ENCODE results near the gene DNAJC11.

Gene DNAJC11

GRCh38 chr1:6632588-6633514 is 68.8 kb downstream of the DNAJC11 start:
- no peak overlapping the region for H3K4me3 ChIP-seq (replicated peaks; ENCODE audit: low read depth, low read length)
- no peak for TF ChIP-seq CTCF (IDR thresholded peaks at IDR 0.05; ENCODE audit: low read depth, low read length, missing control alignments)
- no peak for DNase-seq (ENCODE audit: extremely low read depth, low read depth)

DNA sequence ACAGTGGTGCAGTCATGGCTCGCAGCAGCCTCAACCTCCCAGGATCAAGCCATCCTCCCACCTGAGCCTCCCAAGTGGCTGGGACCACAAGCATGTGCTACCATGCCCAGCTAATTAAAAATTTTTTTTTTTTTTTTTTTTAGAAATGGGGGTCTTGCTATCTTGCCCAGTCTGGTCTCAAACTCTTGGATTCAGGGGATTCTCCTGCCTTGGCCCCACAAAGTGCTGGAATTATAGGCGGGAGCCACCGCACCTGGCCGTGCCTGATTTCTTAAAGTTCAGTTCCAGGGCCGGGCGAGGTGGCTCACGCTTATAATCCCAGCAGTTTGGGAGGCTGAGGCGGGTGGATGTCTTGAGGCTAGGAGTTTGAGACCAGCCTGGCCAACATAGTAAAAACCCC is 70.6 kb downstream of the DNAJC11 start:
- no peak for DNase-seq (ENCODE audit: extremely low read depth, low read depth)
- no peak for TF ChIP-seq CTCF (IDR thresholded peaks at IDR 0.05; ENCODE audit: low read depth, low read length, missing control alignments)
- H3K4me3 ChIP-seq (replicated peaks; ENCODE audit: low read depth, low read length) = no peak overlapping the region

DNA sequence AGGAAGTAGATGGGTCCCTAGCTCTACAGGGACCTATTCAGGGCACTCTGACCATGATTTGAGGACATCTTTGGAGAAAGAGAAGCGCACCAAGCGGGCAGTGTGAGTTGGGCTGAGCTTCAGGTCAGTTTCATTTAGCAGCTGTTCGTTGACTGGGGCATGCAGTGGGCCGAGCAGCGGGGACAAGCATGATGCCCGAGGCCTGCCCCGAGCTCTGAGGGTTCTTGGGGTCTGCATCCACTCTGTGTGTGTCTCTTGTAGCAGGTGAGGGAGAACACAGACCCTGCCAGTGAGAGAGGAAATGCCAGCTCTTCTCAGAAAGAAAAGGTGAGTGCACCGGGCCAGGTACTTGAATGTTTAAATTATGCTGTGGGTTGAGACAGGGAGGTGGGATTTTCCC is 71.6 kb downstream of the DNAJC11 start:
- no peak for TF ChIP-seq CTCF (IDR thresholded peaks at IDR 0.05; ENCODE audit: low read depth, low read length, missing control alignments)
- no peak overlapping the region for H3K4me3 ChIP-seq (replicated peaks; ENCODE audit: low read depth, low read length)
- no peak for DNase-seq (ENCODE audit: extremely low read depth, low read depth)

- H3K4me3 ChIP-seq (replicated peaks; ENCODE audit: low read depth, low read length) = no peak overlapping the region
- TF ChIP-seq CTCF (IDR thresholded peaks at IDR 0.05; ENCODE audit: low read depth, low read length, missing control alignments) = no peak
- DNase-seq (ENCODE audit: extremely low read depth, low read depth) = no peak
Measured at GRCh38 chr1:6628971-6629479, 72.6 kb downstream of the DNAJC11 start.

GRCh38 chr1:6627841-6628545 is 73.6 kb downstream of the DNAJC11 start:
- H3K4me3 ChIP-seq (replicated peaks; ENCODE audit: low read depth, low read length) = no peak overlapping the region
- DNase-seq (ENCODE audit: extremely low read depth, low read depth) = no peak
- no peak for TF ChIP-seq CTCF (IDR thresholded peaks at IDR 0.05; ENCODE audit: low read depth, low read length, missing control alignments)

- DNase-seq (ENCODE audit: extremely low read depth, low read depth) = no peak
- H3K4me3 ChIP-seq (replicated peaks; ENCODE audit: low read depth, low read length) = no peak overlapping the region
- no peak for TF ChIP-seq CTCF (IDR thresholded peaks at IDR 0.05; ENCODE audit: low read depth, low read length, missing control alignments)
Measured at GRCh38 chr1:6627031-6627430, 74.6 kb downstream of the DNAJC11 start.
